Duodenal mucosa (tissue), 2 donors: ENCODE results near the gene PTPRG.

Experiments used
- H3K27ac ChIP-seq: one replicate; pipeline ENCODE4 v1.7.0; 2013; ENCODE audit warnings: low read depth, low read length
- H3K27me3 ChIP-seq, 2 donors: one replicate each; pipeline ENCODE4 v1.7.0; 2013; ENCODE audit warnings: low read length in 2 of 2, control low read depth in 1 of 2; ENCODE audit not compliant: insufficient read depth in 2 of 2, control insufficient read depth in 1 of 2
- H3K36me3 ChIP-seq, 2 donors: one replicate each; pipeline ENCODE4 v1.7.0; 2013; ENCODE audit warnings: low read length in 2 of 2, control low read depth in 1 of 2; ENCODE audit not compliant: insufficient read depth in 2 of 2, control insufficient read depth in 1 of 2
- H3K4me1 ChIP-seq, 2 donors: one replicate each; pipeline ENCODE4 v1.7.0; 2013; ENCODE audit warnings: low read length in 2 of 2, control low read depth in 1 of 2; ENCODE audit not compliant: insufficient read depth in 2 of 2, control insufficient read depth in 1 of 2
- H3K4me3 ChIP-seq, 2 donors: one replicate each; pipeline ENCODE4 v1.7.0; 2013; ENCODE audit warnings: low read length in 2 of 2, low read depth in 1 of 2
- H3K9ac ChIP-seq, 2 donors: one replicate each; pipeline ENCODE4 v1.7.0; 2013; ENCODE audit warnings: low read length in 2 of 2, low read depth in 1 of 2
- H3K9me3 ChIP-seq, 2 donors: one replicate each; pipeline ENCODE4 v1.7.0; 2013; ENCODE audit warnings: low read length in 2 of 2, control low read depth in 1 of 2; ENCODE audit not compliant: control insufficient read depth in 1 of 2

PTPRG gene

GRCh38 chr3:62189376-62189698 is 628.0 kb downstream of the PTPRG start:
- no peak overlapping the region for H3K9ac ChIP-seq

GRCh38 chr3:62192891-62193290 is 631.5 kb downstream of the PTPRG start:
- Histone ChIP-seq H3K36me3 (peaks cover 0 to 6% of the 10 kb centered on the region in 2 donors), H3K27me3 (no peaks in the 10 kb centered on the region), H3K4me1 (no peaks in the 10 kb centered on the region), H3K4me3 (no peak overlapping the region), H3K9me3 (no peaks in the 10 kb centered on the region), H3K9ac (no peak overlapping the region), H3K27ac (no peak overlapping the region)

More at GRCh38 chr3:62189376-62189698, 628.0 kb downstream of the PTPRG start:
- Histone ChIP-seq H3K36me3 (peaks cover 4 to 6% of the 10 kb centered on the region in 2 donors), H3K27me3 (no peaks in the 10 kb centered on the region), H3K9me3 (no peaks in the 10 kb centered on the region), H3K27ac (no peak overlapping the region), H3K4me3 (no peak overlapping the region), H3K4me1 (no peaks in the 10 kb centered on the region)

- Histone ChIP-seq H3K9me3 (no peaks in the 10 kb centered on the region), H3K27ac (no peak overlapping the region), H3K36me3 (peaks cover 0 to 6% of the 10 kb centered on the region in 2 donors), H3K4me1 (no peaks in the 10 kb centered on the region), H3K27me3 (no peaks in the 10 kb centered on the region), H3K4me3 (no peak overlapping the region), H3K9ac (no peak overlapping the region)
These were observed 632.4 kb downstream of the PTPRG start for GRCh38 chr3:62193586-62194345.

- peaks cover 0 to 8% of the 10 kb centered on the region in 2 donors for H3K36me3 ChIP-seq
- H3K4me3 ChIP-seq: no peak overlapping the region
- H3K9ac ChIP-seq: no peak overlapping the region
- H3K4me1 ChIP-seq: no peaks in the 10 kb centered on the region
- no peak overlapping the region for H3K27ac ChIP-seq
- no peaks in the 10 kb centered on the region for H3K9me3 ChIP-seq
- H3K27me3 ChIP-seq: no peaks in the 10 kb centered on the region
These were observed 636.1 kb downstream of the PTPRG start for GRCh38 chr3:62197350-62198012.

- H3K27ac ChIP-seq: no peak overlapping the region
- H3K9ac ChIP-seq: no peak overlapping the region
- H3K36me3 ChIP-seq: peaks cover 0 to 15% of the 10 kb centered on the region in 2 donors
- no peaks in the 10 kb centered on the region for H3K9me3 ChIP-seq
- no peaks in the 10 kb centered on the region for H3K27me3 ChIP-seq
- no peak overlapping the region for H3K4me3 ChIP-seq
- H3K4me1 ChIP-seq: no peaks in the 10 kb centered on the region
These were observed 637.8 kb downstream of the PTPRG start for GRCh38 chr3:62199126-62199525.

DNA sequence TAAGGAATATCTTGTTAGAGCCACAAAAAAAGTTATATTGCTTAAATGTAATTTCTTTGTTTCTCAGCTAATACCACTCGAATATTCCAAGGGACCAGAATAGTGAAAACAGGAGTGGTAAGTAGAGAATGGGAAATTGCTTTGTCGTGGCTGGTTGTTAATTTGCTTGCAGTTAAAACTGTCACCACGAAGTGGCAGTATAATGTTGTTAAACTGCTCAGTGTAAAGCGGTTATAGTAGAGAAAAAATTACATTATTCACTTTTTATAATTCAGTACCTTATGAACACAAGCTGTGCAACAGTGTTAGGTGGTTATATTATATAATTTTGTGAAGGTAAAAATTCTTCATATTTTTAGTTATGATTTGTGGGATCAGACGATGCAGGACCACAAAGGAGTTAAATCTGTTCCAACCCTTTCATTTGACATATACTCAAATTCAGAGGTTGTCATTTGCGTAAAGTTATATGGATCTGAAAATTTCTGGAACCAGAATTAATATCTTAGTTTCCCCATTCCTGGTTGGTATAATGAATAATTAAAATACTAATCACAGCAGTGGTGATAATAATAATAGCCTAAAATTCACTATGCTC is 640.2 kb downstream of the PTPRG start:
- H3K27ac ChIP-seq: no peak overlapping the region
- H3K4me3 ChIP-seq: no peak overlapping the region
- no peaks in the 10 kb centered on the region for H3K9me3 ChIP-seq
- H3K36me3 ChIP-seq: peaks cover 0 to 15% of the 10 kb centered on the region in 2 donors
- no peaks in the 10 kb centered on the region for H3K27me3 ChIP-seq
- H3K9ac ChIP-seq: no peak overlapping the region
- no peaks in the 10 kb centered on the region for H3K4me1 ChIP-seq

- Histone ChIP-seq H3K9ac (no peak overlapping the region), H3K27ac (no peak overlapping the region), H3K4me3 (no peak overlapping the region), H3K27me3 (no peaks in the 10 kb centered on the region), H3K36me3 (peaks cover 0 to 15% of the 10 kb centered on the region in 2 donors), H3K9me3 (no peaks in the 10 kb centered on the region), H3K4me1 (no peaks in the 10 kb centered on the region)
These were observed 641.8 kb downstream of the PTPRG start for GRCh38 chr3:62203152-62203551.

GRCh38 chr3:62203561-62203960 is 642.2 kb downstream of the PTPRG start:
- peaks cover 0 to 15% of the 10 kb centered on the region in 2 donors for H3K36me3 ChIP-seq
- no peaks in the 10 kb centered on the region for H3K9me3 ChIP-seq
- H3K4me1 ChIP-seq: no peaks in the 10 kb centered on the region
- no peak overlapping the region for H3K9ac ChIP-seq
- H3K27ac ChIP-seq: no peak overlapping the region
- no peak overlapping the region for H3K4me3 ChIP-seq
- no peaks in the 10 kb centered on the region for H3K27me3 ChIP-seq

DNA sequence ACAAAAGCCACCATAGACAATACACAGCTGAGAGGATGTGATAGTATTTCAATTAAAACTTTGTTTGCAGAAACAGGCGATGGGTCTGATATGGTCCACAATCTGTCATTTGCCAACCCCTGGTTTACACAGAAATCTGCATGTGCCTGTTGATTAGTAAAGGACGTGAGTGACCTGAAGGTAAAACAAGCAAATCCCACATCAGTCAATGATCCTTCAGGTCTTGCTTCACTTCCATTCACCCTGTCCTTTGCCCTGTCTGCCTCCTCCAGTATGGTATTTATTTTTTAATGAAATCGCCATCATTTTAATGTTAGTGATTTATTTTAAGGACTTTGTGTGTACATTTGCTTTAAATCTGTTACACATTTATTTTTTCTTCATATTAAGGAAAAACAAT is 645.8 kb downstream of the PTPRG start:
- no peak overlapping the region for H3K27ac ChIP-seq
- H3K9ac ChIP-seq: no peak overlapping the region
- no peaks in the 10 kb centered on the region for H3K27me3 ChIP-seq
- H3K36me3 ChIP-seq: peaks cover 0 to 11% of the 10 kb centered on the region in 2 donors
- no peaks in the 10 kb centered on the region for H3K9me3 ChIP-seq
- H3K4me3 ChIP-seq: no peak overlapping the region
- no peaks in the 10 kb centered on the region for H3K4me1 ChIP-seq

- no peaks in the 10 kb centered on the region for H3K27me3 ChIP-seq
- H3K27ac ChIP-seq: no peak overlapping the region
- H3K4me3 ChIP-seq: no peak overlapping the region
- H3K36me3 ChIP-seq: peaks cover 0 to 4% of the 10 kb centered on the region in 2 donors
- H3K9ac ChIP-seq: no peak overlapping the region
- H3K9me3 ChIP-seq: no peaks in the 10 kb centered on the region
- H3K4me1 ChIP-seq: no peaks in the 10 kb centered on the region
These were observed 647.0 kb downstream of the PTPRG start for GRCh38 chr3:62208385-62208784.
